Natural killer cell (primary cell): ENCODE measurements around the gene NKX6-2. TPM values are rescaled to one million over a fixed set of nuclear protein-coding genes. Genes with fewer than 3 reads are reported as not detected.

Source experiments
- ATAC-seq, 3 donors: fragments of 150-1000 bp in 2 of 3; fragments of 200-7000 bp in 1 of 3; cut with Tn5 transposase; 1 replicate in 1 of 3; 2 replicates in 2 of 3; pipeline ENCODE4 v1.10.0; 2021; ENCODE audit warnings: mild to moderate bottlenecking in 2 of 3, moderate library complexity in 2 of 3
- DNase-seq, 2 donors: peaks; one replicate each; pipeline versions ENCODE4 v3.0.0 to v3.0.0-alpha.2; 2013 to 2021; ENCODE audit warnings: mixed read lengths in 1 of 2
- H3K27ac ChIP-seq: one replicate; pipeline ENCODE4 v1.5.1; 2013; ENCODE audit warnings: mild to moderate bottlenecking, low read length
- H3K27me3 ChIP-seq: one replicate; pipeline ENCODE4 v1.6.1; 2013; ENCODE audit warnings: low read length; ENCODE audit not compliant: control insufficient read depth, insufficient read depth
- H3K36me3 ChIP-seq: one replicate; pipeline ENCODE4 v1.6.1; 2013; ENCODE audit warnings: low read length; ENCODE audit not compliant: control insufficient read depth, insufficient read depth
- H3K4me1 ChIP-seq: one replicate; pipeline ENCODE4 v1.6.1; 2013; ENCODE audit warnings: low read length; ENCODE audit not compliant: control insufficient read depth, insufficient read depth
- H3K4me3 ChIP-seq: one replicate; pipeline ENCODE4 v1.5.1; 2013; ENCODE audit warnings: low read length
- H3K9me3 ChIP-seq: one replicate; pipeline ENCODE4 v1.6.1; 2013; ENCODE audit warnings: low read length; ENCODE audit not compliant: control insufficient read depth, insufficient read depth
- H3K27ac Mint-ChIP-seq, 2 donors: one replicate each; pipeline ENCODE4 v1.8.0; 2022; ENCODE audit warnings: mild to moderate bottlenecking in 2 of 2, mixed read lengths in 2 of 2, moderate library complexity in 1 of 2
- H3K27me3 Mint-ChIP-seq, 2 donors: one replicate each; pipeline ENCODE4 v1.8.0; 2022; ENCODE audit warnings: low read depth in 2 of 2, mixed read lengths in 2 of 2
- H3K36me3 Mint-ChIP-seq: one replicate; pipeline ENCODE4 v1.8.0; 2022; ENCODE audit warnings: mixed read lengths
- H3K4me1 Mint-ChIP-seq, 2 donors: one replicate each; pipeline ENCODE4 v1.8.0; 2022; ENCODE audit warnings: mixed read lengths in 2 of 2
- H3K4me3 Mint-ChIP-seq: one replicate; pipeline ENCODE4 v1.8.0; 2022; ENCODE audit warnings: mild to moderate bottlenecking, moderate library complexity, mixed read lengths
- H3K9me3 Mint-ChIP-seq, 2 donors: one replicate each; pipeline ENCODE4 v1.8.0; 2022; ENCODE audit warnings: mixed read lengths in 2 of 2
- WGBS: methylation state at CpG from one replicate; pipeline ENCODE4 v1.1.7; 2013; ENCODE audit warnings: missing lambda C conversion rate; ENCODE audit not compliant: insufficient coverage; 5-methylcytosine and 5-hydroxymethylcytosine counted together
- intact Hi-C: fragments of 100-400 bp; cut with micrococcal nuclease; formaldehyde crosslinking; loops from one replicate; pipeline ENCODE4 v1.14.2; 2022
- total RNA-seq, 4 donors: library from RNA; stranded (reverse); fragments of 120-200 nt in 1 of 4; gene quantifications; one replicate each; pipeline versions ENCODE4 v1.2.3 to v1.2.4, GENCODE V29; 2013 to 2022
- TF ChIP-seq, protein P1 (sequence below): fragments of 200-600 bp; IDR thresholded peaks from one replicate; pipeline ENCODE4 v1.8.0; 2022; ENCODE audit warnings: antibody characterized with exemption

Gene NKX6-2
- total RNA-seq, 3 donors from 2014 or later (not counting 1 experiment from before 2014, with no cell fraction given), result not detected

DNA sequence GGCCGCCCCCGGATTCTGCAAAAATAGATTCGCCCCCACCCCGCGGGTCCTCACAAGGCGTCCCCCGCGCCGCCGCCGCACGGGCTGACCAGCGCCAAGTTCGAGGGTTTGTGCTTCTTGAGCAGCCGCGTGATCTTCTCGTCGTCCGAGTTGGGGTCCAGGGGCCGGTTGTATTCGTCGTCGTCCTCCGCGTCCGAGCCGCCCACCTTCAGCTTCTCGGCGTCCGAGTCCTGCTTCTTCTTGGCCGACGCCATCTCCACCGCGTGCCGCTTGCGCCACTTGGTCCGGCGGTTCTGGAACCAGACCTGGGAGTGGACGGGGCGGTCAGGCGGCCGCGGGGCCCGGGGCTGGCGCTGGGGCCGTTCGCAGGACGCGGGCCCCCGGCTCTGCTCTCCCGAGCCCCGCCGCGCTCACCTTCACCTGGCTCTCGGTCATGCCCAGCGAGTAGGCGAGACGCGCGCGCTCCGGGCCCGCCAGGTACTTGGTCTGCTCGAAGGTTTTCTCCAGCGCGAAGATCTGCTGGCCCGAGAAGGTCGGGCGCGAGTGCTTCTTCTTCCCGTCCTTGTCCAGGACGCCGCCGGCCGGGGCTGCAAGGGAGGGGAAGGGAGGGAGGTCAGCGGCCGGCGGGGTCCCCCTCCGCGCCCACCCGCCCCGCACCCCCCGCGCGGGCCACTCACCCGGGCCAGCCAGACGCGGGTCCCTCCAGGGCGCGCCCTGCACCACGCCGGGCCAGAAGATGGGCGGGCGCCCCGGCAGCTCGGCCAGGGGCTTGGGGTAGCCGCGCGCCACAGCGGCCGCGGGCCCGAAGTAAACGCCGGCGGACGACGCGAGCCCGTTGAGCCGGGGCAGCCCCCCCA lies 853 bp downstream of the NKX6-2 start:
- Mint-ChIP-seq H3K4me3 (no peak overlapping the region), H3K27ac (no peak overlapping the region), H3K4me1 (no peaks in the 10 kb centered on the region), H3K36me3 (no peaks in the 10 kb centered on the region), H3K27me3 (peaks cover 7 to 8% of the 10 kb centered on the region in 2 donors), H3K9me3 (no peaks in the 10 kb centered on the region)
- Histone ChIP-seq H3K36me3 (peaks cover 4% of the 10 kb centered on the region), H3K9me3 (no peaks in the 10 kb centered on the region), H3K4me1 (peaks cover 3% of the 10 kb centered on the region), H3K27ac (no peak overlapping the region), H3K4me3 (no peak overlapping the region), H3K27me3 (peaks cover 4% of the 10 kb centered on the region)
- DNase-seq (no peak), ATAC-seq (no peak)
- intact Hi-C loops, result no loop called here
- WGBS, result 13% methylated on average over 111 of the region's 111 CpGs
- TF ChIP-seq, protein P1, sequence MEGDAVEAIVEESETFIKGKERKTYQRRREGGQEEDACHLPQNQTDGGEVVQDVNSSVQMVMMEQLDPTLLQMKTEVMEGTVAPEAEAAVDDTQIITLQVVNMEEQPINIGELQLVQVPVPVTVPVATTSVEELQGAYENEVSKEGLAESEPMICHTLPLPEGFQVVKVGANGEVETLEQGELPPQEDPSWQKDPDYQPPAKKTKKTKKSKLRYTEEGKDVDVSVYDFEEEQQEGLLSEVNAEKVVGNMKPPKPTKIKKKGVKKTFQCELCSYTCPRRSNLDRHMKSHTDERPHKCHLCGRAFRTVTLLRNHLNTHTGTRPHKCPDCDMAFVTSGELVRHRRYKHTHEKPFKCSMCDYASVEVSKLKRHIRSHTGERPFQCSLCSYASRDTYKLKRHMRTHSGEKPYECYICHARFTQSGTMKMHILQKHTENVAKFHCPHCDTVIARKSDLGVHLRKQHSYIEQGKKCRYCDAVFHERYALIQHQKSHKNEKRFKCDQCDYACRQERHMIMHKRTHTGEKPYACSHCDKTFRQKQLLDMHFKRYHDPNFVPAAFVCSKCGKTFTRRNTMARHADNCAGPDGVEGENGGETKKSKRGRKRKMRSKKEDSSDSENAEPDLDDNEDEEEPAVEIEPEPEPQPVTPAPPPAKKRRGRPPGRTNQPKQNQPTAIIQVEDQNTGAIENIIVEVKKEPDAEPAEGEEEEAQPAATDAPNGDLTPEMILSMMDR, result no peak

DNA sequence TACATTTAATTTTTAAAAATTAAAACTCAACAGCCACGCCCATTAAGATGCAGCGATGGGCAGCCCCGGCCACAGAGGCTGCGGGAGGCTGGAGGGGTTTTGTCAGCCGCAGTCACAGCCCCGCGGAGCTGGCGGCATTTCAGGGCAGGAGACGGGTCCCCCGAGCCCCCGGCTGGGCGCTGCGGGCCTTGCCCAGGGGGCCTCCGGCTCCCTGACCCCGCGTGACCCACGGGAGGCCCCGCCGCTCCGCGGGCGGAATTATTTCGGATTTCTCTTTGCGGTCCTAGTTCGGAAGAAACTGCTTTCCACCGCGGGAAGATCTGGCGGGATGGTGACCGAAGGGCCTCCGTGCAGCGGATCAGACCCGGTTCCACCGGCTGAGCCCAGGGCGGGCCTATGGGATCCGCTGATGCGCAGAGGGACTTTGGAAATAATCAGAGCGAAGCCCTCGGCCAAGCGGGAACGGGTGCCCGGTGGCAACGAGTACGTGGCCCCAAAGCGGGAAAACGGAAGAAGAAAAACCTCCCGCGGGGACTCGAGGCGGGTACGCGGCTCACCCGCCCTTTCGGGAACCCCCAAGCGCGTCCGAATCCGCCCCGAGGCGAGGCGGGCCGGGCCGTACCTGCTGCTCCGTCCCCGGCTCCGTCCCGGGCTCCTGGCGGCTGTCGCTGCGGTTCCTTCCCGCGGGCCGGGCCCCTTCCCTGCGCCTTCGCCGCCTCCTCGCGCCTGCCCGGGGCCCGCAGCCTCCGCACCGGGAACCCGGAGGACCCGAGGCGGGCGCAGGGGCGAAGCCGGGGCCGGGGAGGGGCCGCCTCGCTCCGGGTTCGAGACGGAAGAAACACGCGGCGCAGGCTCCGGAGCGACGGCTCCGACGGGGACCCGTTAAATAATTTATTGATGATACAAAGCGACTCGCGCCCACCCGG lies 1.7 kb downstream of the NKX6-2 start:
- 20% methylated on average over 106 of the region's 106 CpGs for WGBS
- H3K36me3 Mint-ChIP-seq, result no peaks in the 10 kb centered on the region

DNA sequence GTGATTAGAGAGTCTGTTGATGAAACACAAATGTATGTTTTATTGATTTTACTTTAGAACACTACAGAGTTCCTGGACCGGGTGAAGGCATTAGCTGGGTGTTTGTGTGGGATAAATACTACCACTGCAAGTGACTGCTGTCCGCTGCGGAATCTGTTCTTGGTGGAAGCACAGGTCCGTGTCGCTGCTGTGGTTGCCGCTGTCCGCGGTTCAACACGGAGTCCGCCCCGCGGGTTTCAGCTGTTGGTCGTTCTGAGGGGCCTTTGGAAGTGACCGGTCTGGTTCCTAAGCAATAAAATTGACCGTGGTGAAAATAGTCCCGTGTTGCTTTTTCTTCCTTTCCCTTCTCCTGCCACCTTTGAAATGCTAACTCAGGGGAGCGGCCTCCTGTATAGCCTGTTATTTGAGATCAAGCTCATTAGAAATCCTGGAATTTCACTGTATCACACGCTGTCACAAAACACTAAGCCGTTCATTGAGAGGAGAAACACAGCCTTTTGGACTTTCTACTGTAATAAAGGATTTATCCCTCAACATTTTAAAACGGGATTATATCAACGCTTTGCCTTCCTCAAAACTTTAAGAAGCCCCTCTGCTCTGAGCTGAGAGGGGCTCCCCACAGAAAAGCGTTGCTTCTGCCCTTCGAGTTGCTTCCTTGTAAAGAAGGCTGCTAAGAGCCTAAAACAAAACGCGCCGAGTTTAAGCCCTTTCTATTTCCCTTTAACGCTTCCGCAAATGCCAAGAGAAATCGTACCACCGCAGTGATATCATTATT lies 2.6 kb downstream of the NKX6-2 start:
- no peak overlapping the region for H3K4me3 Mint-ChIP-seq

More for the DNA sequence above, 1.7 kb downstream of the NKX6-2 start:
- TF ChIP-seq, protein P1, result no peak
- Histone ChIP-seq H3K4me1 (peaks cover 3% of the 10 kb centered on the region), H3K4me3 (no peak overlapping the region), H3K9me3 (no peaks in the 10 kb centered on the region), H3K27ac (no peak overlapping the region), H3K27me3 (peaks cover 3% of the 10 kb centered on the region), H3K36me3 (peaks cover 4% of the 10 kb centered on the region)
- H3K4me3 Mint-ChIP-seq, result no peak overlapping the region
- H3K4me1 Mint-ChIP-seq, result no peaks in the 10 kb centered on the region
- intact Hi-C loops, result no loop called here
- H3K27ac Mint-ChIP-seq, result no peak overlapping the region
- DNase-seq (no peak), ATAC-seq (no peak)
- no peaks in the 10 kb centered on the region for H3K9me3 Mint-ChIP-seq
- peaks cover 3 to 8% of the 10 kb centered on the region in 2 donors for H3K27me3 Mint-ChIP-seq

More for the DNA sequence above, 2.6 kb downstream of the NKX6-2 start:
- peaks cover 2 to 8% of the 10 kb centered on the region in 2 donors for H3K27me3 Mint-ChIP-seq
- H3K4me1 Mint-ChIP-seq, result no peaks in the 10 kb centered on the region
- no peak for DNase-seq
- TF ChIP-seq, protein P1, result no peak
- intact Hi-C loops, result no loop called here
- ATAC-seq, result no peak
- H3K27me3 ChIP-seq, result no peaks in the 10 kb centered on the region
- no peaks in the 10 kb centered on the region for H3K36me3 Mint-ChIP-seq
- H3K36me3 ChIP-seq, result peaks cover 4% of the 10 kb centered on the region
- no peaks in the 10 kb centered on the region for H3K9me3 Mint-ChIP-seq
- no peaks in the 10 kb centered on the region for H3K9me3 ChIP-seq
- H3K27ac ChIP-seq, result no peak overlapping the region
- peaks cover 3% of the 10 kb centered on the region for H3K4me1 ChIP-seq
- no peak overlapping the region for H3K27ac Mint-ChIP-seq
- WGBS, result 85% methylated on average over 30 of the region's 30 CpGs
- H3K4me3 ChIP-seq, result no peak overlapping the region
